Fibroblast of the aortic adventitia (primary cell): ENCODE data around the gene ADAMTS12. TPM values are rescaled to one million over a fixed set of nuclear protein-coding genes. Genes with fewer than 3 reads are reported as not detected.
A peak's percentile ranks its signal among the peaks of the same experiment; 100 is the strongest.

ENCODE experiments used
- DNase-seq: peaks from one replicate; pipeline ENCODE4 v3.0.0-alpha.2; 2010; ENCODE audit warnings: low read depth
- H3K4me3 ChIP-seq: 2 replicates; pipeline ENCODE4 v1.5.1; 2011; ENCODE audit warnings: low read depth, mild to moderate bottlenecking, control low read depth, low read length, moderate library complexity
- CTCF ChIP-seq: IDR thresholded peaks from 2 replicates; pipeline ENCODE4 v1.5.1; 2011; ENCODE audit warnings: mild to moderate bottlenecking, low read length, control low read depth, inconsistent platforms; ENCODE audit not compliant: insufficient read depth
- total RNA-seq: library from RNA; depleted of rRNA; stranded (reverse); fragments of >200 nt; gene quantifications from 2 replicates; pipeline ENCODE4 v1.2.3, GENCODE V29; 2012; ENCODE audit warnings: low replicate concordance

ADAMTS12 gene
- total RNA-seq, 1 donor = 13.0 TPM

- TF ChIP-seq CTCF = no peak
- no peak for DNase-seq
- H3K4me3 ChIP-seq = no peak overlapping the region
Measured at GRCh38 chr5:33576726-33577590, 314.8 kb downstream of the ADAMTS12 start.

GRCh38 chr5:33565324-33565723 lies 326.5 kb downstream of the ADAMTS12 start:
- peak; percentile 63 for DNase-seq
- no peak for TF ChIP-seq CTCF

GRCh38 chr5:33563983-33564908 lies 327.5 kb downstream of the ADAMTS12 start:
- TF ChIP-seq CTCF = no peak
- no peak overlapping the region for H3K4me3 ChIP-seq
- DNase-seq = peak; percentile 33

More at GRCh38 chr5:33565324-33565723, 326.5 kb downstream of the ADAMTS12 start:
- H3K4me3 ChIP-seq = no peak overlapping the region

- DNase-seq = no peak
- TF ChIP-seq CTCF = no peak
- no peak overlapping the region for H3K4me3 ChIP-seq
Measured at GRCh38 chr5:33563530-33563929, 328.3 kb downstream of the ADAMTS12 start.

GRCh38 chr5:33558489-33558888 lies 333.3 kb downstream of the ADAMTS12 start:
- TF ChIP-seq CTCF = no peak
- peak; percentile 66 for DNase-seq

GRCh38 chr5:33557605-33558004 lies 334.2 kb downstream of the ADAMTS12 start:
- DNase-seq = no peak
- TF ChIP-seq CTCF = no peak
- no peak overlapping the region for H3K4me3 ChIP-seq

More at GRCh38 chr5:33558489-33558888, 333.3 kb downstream of the ADAMTS12 start:
- H3K4me3 ChIP-seq = no peak overlapping the region
